DND-41 (cell line): ENCODE data around the gene TP63.

Experiments
- ATAC-seq: fragments of 200-7000 bp; cut with Tn5 transposase; 3 replicates; pipeline ENCODE4 v1.9.1; 2021; ENCODE audit warnings: low read depth; ENCODE audit not compliant: insufficient read depth
- DNase-seq: peaks from one replicate; pipeline ENCODE4 v3.0.0-alpha.2; 2020
- H2AFZ ChIP-seq: 2 replicates; pipeline ENCODE4 v1.6.0; 2012; ENCODE audit warnings: low read depth, low read length
- H3K27ac ChIP-seq: 2 replicates; pipeline ENCODE4 v1.5.1; 2012; ENCODE audit warnings: low read length, inconsistent platforms
- H3K27me3 ChIP-seq: fragments of 200-600 bp; sonication (generic); 2 replicates; pipeline ENCODE4 v1.6.0; 2012; ENCODE audit warnings: low read length, mild to moderate bottlenecking, inconsistent platforms; ENCODE audit not compliant: insufficient read depth, poor library complexity
- H3K36me3 ChIP-seq: 2 replicates; pipeline ENCODE4 v1.5.1; 2012; ENCODE audit warnings: low read length, inconsistent platforms; ENCODE audit not compliant: insufficient read depth
- H3K4me1 ChIP-seq: 2 replicates; pipeline ENCODE4 v1.5.1; 2012; ENCODE audit warnings: mild to moderate bottlenecking, low read length; ENCODE audit not compliant: insufficient read depth
- H3K4me2 ChIP-seq: 2 replicates; pipeline ENCODE4 v1.6.0; 2012; ENCODE audit warnings: mild to moderate bottlenecking, moderate library complexity, low read length, inconsistent platforms; ENCODE audit not compliant: insufficient read depth
- H3K4me3 ChIP-seq, 2 experiments: fragments of 200-600 bp in 1 of 2; shearing (Covaris generic) in 1 of 2; 2 replicates each; pipeline ENCODE4 v1.5.1; 2012 to 2016; ENCODE audit warnings: inconsistent platforms in 2 of 2, low read length in 2 of 2, mild to moderate bottlenecking in 2 of 2, low read depth in 1 of 2, moderate library complexity in 1 of 2
- H3K79me2 ChIP-seq: 2 replicates; pipeline ENCODE4 v1.6.0; 2012; ENCODE audit warnings: low read length, inconsistent platforms; ENCODE audit not compliant: insufficient read depth
- H3K9ac ChIP-seq: 2 replicates; pipeline ENCODE4 v1.6.0; 2012; ENCODE audit warnings: low read depth, mild to moderate bottlenecking, inconsistent platforms, low read length, moderate library complexity
- H3K9me3 ChIP-seq: 2 replicates; pipeline ENCODE4 v1.5.1; 2012; ENCODE audit warnings: low read length, moderate library complexity, mild to moderate bottlenecking, inconsistent platforms; ENCODE audit not compliant: insufficient read depth, severe bottlenecking
- H4K20me1 ChIP-seq: 2 replicates; pipeline ENCODE4 v1.6.0; 2012; ENCODE audit warnings: low read length; ENCODE audit not compliant: insufficient read depth
- CTCF ChIP-seq: IDR thresholded peaks from 2 replicates; pipeline ENCODE4 v1.5.1; 2012; ENCODE audit warnings: borderline replicate concordance, low read length, moderate library complexity, mild to moderate bottlenecking; ENCODE audit not compliant: poor library complexity, severe bottlenecking; ENCODE audit errors: extremely low read depth
- EZH2 ChIP-seq: IDR thresholded peaks from 3 replicates; pipeline ENCODE4 v1.6.1; 2012; ENCODE audit warnings: borderline replicate concordance, low read depth, mild to moderate bottlenecking, moderate library complexity, low read length, inconsistent platforms; ENCODE audit not compliant: severe bottlenecking

TP63 gene

GRCh38 chr3:189841473-189842205, 210.4 kb downstream of the TP63 start:
- no peaks in the 10 kb centered on the region for H4K20me1 ChIP-seq
- no peak overlapping the region for H2AFZ ChIP-seq

GRCh38 chr3:189842681-189843602, 211.8 kb downstream of the TP63 start:
- TF ChIP-seq CTCF = no peak
- no peak for TF ChIP-seq EZH2
- Histone ChIP-seq H4K20me1 (no peaks in the 10 kb centered on the region), H3K79me2 (no peaks in the 10 kb centered on the region), H3K27ac (no peak overlapping the region), H3K9me3 (no peaks in the 10 kb centered on the region), H3K4me2 (no peak overlapping the region), H3K9ac (no peak overlapping the region), H3K36me3 (no peaks in the 10 kb centered on the region), H3K4me3 (no peak overlapping the region), H2AFZ (no peak overlapping the region), H3K4me1 (no peaks in the 10 kb centered on the region), H3K27me3 (peaks cover 7% of the 10 kb centered on the region)
- DNase-seq (no peak), ATAC-seq (no peak)

More at GRCh38 chr3:189841473-189842205, 210.4 kb downstream of the TP63 start:
- Histone ChIP-seq H3K4me2 (no peak overlapping the region), H3K9me3 (no peaks in the 10 kb centered on the region), H3K36me3 (no peaks in the 10 kb centered on the region), H3K79me2 (no peaks in the 10 kb centered on the region), H3K9ac (no peak overlapping the region), H3K27ac (no peak overlapping the region), H3K4me1 (no peaks in the 10 kb centered on the region), H3K4me3 (no peak overlapping the region), H3K27me3 (peaks cover 9% of the 10 kb centered on the region)
- ATAC-seq = no peak
- no peak for TF ChIP-seq CTCF
- TF ChIP-seq EZH2 = no peak
- no peak for DNase-seq

GRCh38 chr3:189845069-189845468, 213.9 kb downstream of the TP63 start:
- H3K36me3 ChIP-seq = no peaks in the 10 kb centered on the region
- H3K27me3 ChIP-seq = no peaks in the 10 kb centered on the region
- no peak for TF ChIP-seq EZH2
- TF ChIP-seq CTCF = no peak
- H3K4me3 ChIP-seq = no peak overlapping the region
- no peak overlapping the region for H3K4me2 ChIP-seq
- H3K79me2 ChIP-seq = no peaks in the 10 kb centered on the region
- H3K9me3 ChIP-seq = no peaks in the 10 kb centered on the region
- H3K4me1 ChIP-seq = no peaks in the 10 kb centered on the region
- no peak overlapping the region for H2AFZ ChIP-seq
- DNase-seq (no peak), ATAC-seq (no peak)
- H4K20me1 ChIP-seq = no peaks in the 10 kb centered on the region
- H3K9ac ChIP-seq = no peak overlapping the region
- no peak overlapping the region for H3K27ac ChIP-seq
